SK-N-SH (cell line): ENCODE measurements around the gene DDX17. TPM values are rescaled to one million over a fixed set of nuclear protein-coding genes. Genes with fewer than 3 reads are reported as not detected.

ENCODE experiments used
- CTCF ChIA-PET: fragments of 300-600, 350-600 bp; formaldehyde crosslinking; extraction: SDS; loops from one replicate; lab custom pipeline; 2021; lab: Yijun Ruan, JAX
- POLR2A ChIA-PET: fragments of 350-600 bp; sonication (Branson Sonifier 250); formaldehyde crosslinking; extraction: SDS; loops from one replicate; lab custom pipeline; 2020; ENCODE audit warnings: antibody characterized with exemption, inconsistent platforms; lab: Yijun Ruan, JAX
- DNase-seq: peaks from one replicate; pipeline ENCODE4 v3.0.0; 2012
- H2AFZ ChIP-seq: fragments of 200-600 bp; sonication (generic); 2 replicates; pipeline ENCODE4 v1.8.1; 2016; ENCODE audit warnings: antibody characterized with exemption, mild to moderate bottlenecking, low read depth
- H3F3A ChIP-seq: fragments of 200-600 bp; sonication (generic); replicated peaks from 2 replicates; pipeline ENCODE3; 2016; ENCODE audit warnings: antibody characterized with exemption, mild to moderate bottlenecking; ENCODE audit not compliant: insufficient read depth
- H3K27ac ChIP-seq, 2 experiments: fragments of 200-500 bp in 1 of 2; fragments of 200-600 bp in 1 of 2; sonication (Bioruptor generic) in 1 of 2; sonication (generic), shearing (Covaris generic) in 1 of 2; 2 replicates each; pipeline versions ENCODE4 v1.5.1 to v1.6.1; 2014 to 2016; ENCODE audit warnings: low read depth in 2 of 2, inconsistent platforms in 1 of 2, low read length in 1 of 2, mild to moderate bottlenecking in 1 of 2, mixed read lengths in 1 of 2
- H3K27me3 ChIP-seq: fragments of 200-600 bp; sonication (generic), shearing (Covaris generic); 2 replicates; pipeline ENCODE4 v1.6.1; 2016; ENCODE audit warnings: mixed run types; ENCODE audit not compliant: insufficient read depth
- H3K36me3 ChIP-seq, 2 experiments: fragments of 200-500 bp in 1 of 2; fragments of 200-600 bp in 1 of 2; sonication (Bioruptor generic) in 1 of 2; sonication (generic) in 1 of 2; replicated peaks in 1 of 2; 2 replicates each; pipeline versions ENCODE3 to v1.5.1; 2014 to 2016; ENCODE audit warnings: low read length in 1 of 2, mild to moderate bottlenecking in 1 of 2; ENCODE audit not compliant: insufficient read depth in 2 of 2, control insufficient read depth in 1 of 2
- H3K4me1 ChIP-seq, 2 experiments: fragments of 200-500 bp in 1 of 2; fragments of 200-600 bp in 1 of 2; sonication (Bioruptor generic) in 1 of 2; sonication (generic), shearing (Covaris generic) in 1 of 2; 2 replicates each; pipeline versions ENCODE4 v1.5.1 to v1.6.1; 2014 to 2016; ENCODE audit warnings: low read depth in 1 of 2, low read length in 1 of 2, mixed run types in 1 of 2; ENCODE audit not compliant: insufficient read depth in 2 of 2, control insufficient read depth in 1 of 2
- H3K4me2 ChIP-seq: fragments of 200-600 bp; sonication (generic), shearing (Covaris generic); 2 replicates; pipeline ENCODE4 v1.6.1; 2017; ENCODE audit warnings: mixed run types
- H3K4me3 ChIP-seq, 2 experiments: fragments of 200-500 bp in 1 of 2; fragments of 200-600 bp in 1 of 2; sonication (Bioruptor generic) in 1 of 2; sonication (generic), shearing (Covaris generic) in 1 of 2; 2 replicates each; pipeline versions ENCODE4 v1.5.1 to v1.8.1; 2014 to 2016; ENCODE audit warnings: low read depth in 2 of 2, inconsistent platforms in 1 of 2, low read length in 1 of 2, mild to moderate bottlenecking in 1 of 2, mixed read lengths in 1 of 2, moderate library complexity in 1 of 2
- H3K79me2 ChIP-seq: fragments of 200-600 bp; sonication (generic); 2 replicates; pipeline ENCODE4 v1.8.1; 2017; ENCODE audit warnings: mild to moderate bottlenecking; ENCODE audit not compliant: insufficient read depth
- H3K9ac ChIP-seq: fragments of 200-600 bp; sonication (generic); 2 replicates; pipeline ENCODE4 v1.6.1; 2017; ENCODE audit warnings: mixed run types
- H3K9me2 ChIP-seq: fragments of 200-600 bp; sonication (generic); 2 replicates; pipeline ENCODE4 v1.6.1; 2017; ENCODE audit warnings: mixed run types
- H3K9me3 ChIP-seq: fragments of 200-600 bp; sonication (generic); 2 replicates; pipeline ENCODE4 v1.6.1; 2017; ENCODE audit warnings: mixed run types, mild to moderate bottlenecking, moderate library complexity
- H4K20me1 ChIP-seq: fragments of 200-600 bp; sonication (generic); 2 replicates; pipeline ENCODE4 v1.6.1; 2017; ENCODE audit warnings: mild to moderate bottlenecking, mixed run types; ENCODE audit not compliant: insufficient read depth
- ELF1 ChIP-seq: IDR thresholded peaks from 2 replicates; pipeline ENCODE4 v1.4.0; 2012
- EP300 ChIP-seq, 2 experiments: IDR thresholded peaks; 2 replicates each; pipeline versions ENCODE4 v1.4.0 to v1.6.1; 2012; ENCODE audit warnings: borderline replicate concordance in 1 of 2, low read depth in 1 of 2, low read length in 1 of 2
- FOSL2 ChIP-seq: IDR thresholded peaks from 2 replicates; pipeline ENCODE4 v1.4.0; 2012; ENCODE audit warnings: low read depth, mild to moderate bottlenecking, moderate library complexity, borderline replicate concordance
- FOXM1 ChIP-seq: IDR thresholded peaks from 2 replicates; pipeline ENCODE4 v1.4.0; 2012; ENCODE audit warnings: low read depth, mild to moderate bottlenecking
- JUND ChIP-seq: IDR thresholded peaks from 2 replicates; pipeline ENCODE4 v1.4.0; 2012
- MAX ChIP-seq: IDR thresholded peaks from 2 replicates; pipeline ENCODE4 v1.4.0; 2012; ENCODE audit warnings: low read depth
- MXI1 ChIP-seq: IDR thresholded peaks from 2 replicates; pipeline ENCODE4 v1.6.1; 2012; ENCODE audit warnings: mild to moderate bottlenecking, low read depth, low read length, improper control_type of control experiment
- NFIC ChIP-seq: IDR thresholded peaks from 2 replicates; pipeline ENCODE4 v1.4.0; 2012; ENCODE audit warnings: borderline replicate concordance
- NRF1 ChIP-seq: IDR thresholded peaks from 2 replicates; pipeline ENCODE4 v1.6.1; 2012; ENCODE audit warnings: low read depth, mild to moderate bottlenecking, low read length
- PBX3 ChIP-seq: IDR thresholded peaks from 2 replicates; pipeline ENCODE4; 2012
- RFX5 ChIP-seq: IDR thresholded peaks from 2 replicates; pipeline ENCODE4 v1.6.1; 2012; ENCODE audit warnings: mild to moderate bottlenecking, improper control_type of control experiment, low read length
- SMC3 ChIP-seq: IDR thresholded peaks from 2 replicates; pipeline ENCODE4 v1.6.1; 2012; ENCODE audit warnings: low read depth, low read length, improper control_type of control experiment
- TEAD4 ChIP-seq: IDR thresholded peaks from 2 replicates; pipeline ENCODE4 v1.4.0; 2012; ENCODE audit warnings: mild to moderate bottlenecking, borderline replicate concordance; ENCODE audit not compliant: insufficient read depth
- WGBS: methylation state at CpG from one replicate; pipeline ENCODE4 v1.1.6; 2017; ENCODE audit warnings: low lambda C conversion rate; 5-methylcytosine and 5-hydroxymethylcytosine counted together
- polyA plus RNA-seq, 3 experiments: library from polyadenylated mRNA; depleted of rRNA; stranded (reverse); fragments of >200 nt; gene quantifications; 2 replicates each; pipeline ENCODE4 v1.2.3, GENCODE V29; 2012
- TF ChIP-seq, protein P1 (sequence below): IDR thresholded peaks from 2 replicates; pipeline ENCODE4 v1.4.0; 2012; ENCODE audit warnings: low read depth, borderline replicate concordance
- TF ChIP-seq, protein P2 (sequence below): fragments of 150-350 bp; IDR thresholded peaks from 2 replicates; pipeline ENCODE4 v1.6.1; 2017; ENCODE audit warnings: antibody characterized with exemption, low read length, low read depth, borderline replicate concordance
- TF ChIP-seq, protein P3 (sequence below): IDR thresholded peaks from 2 replicates; pipeline ENCODE4 v1.4.0; 2012; ENCODE audit warnings: low read depth, borderline replicate concordance

Gene DDX17
- polyA plus RNA-seq, 1 of the 3 experiments (the other 2 are of a cell fraction) = 111 TPM

DNA sequence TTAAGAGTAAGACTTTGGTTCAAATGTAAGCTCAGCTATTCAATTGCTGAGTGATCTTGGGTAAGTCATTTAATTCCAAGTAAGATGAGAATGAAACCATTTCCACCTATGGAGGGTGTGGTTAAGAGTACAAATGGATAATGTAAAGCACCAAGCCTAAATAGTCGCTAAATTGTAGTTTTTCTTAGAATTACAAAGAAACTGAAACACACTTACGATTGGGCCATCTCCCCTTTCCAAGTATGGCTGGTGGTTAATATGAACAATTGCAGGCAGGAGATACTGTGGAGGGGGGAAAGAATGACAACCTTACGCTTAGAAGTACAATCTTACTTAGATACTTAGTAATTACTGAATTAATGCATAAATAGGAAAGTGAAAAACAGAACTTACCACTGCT, 8.2 kb downstream of the DDX17 start (continued):
- TF ChIP-seq PBX3 = no peak

DNA sequence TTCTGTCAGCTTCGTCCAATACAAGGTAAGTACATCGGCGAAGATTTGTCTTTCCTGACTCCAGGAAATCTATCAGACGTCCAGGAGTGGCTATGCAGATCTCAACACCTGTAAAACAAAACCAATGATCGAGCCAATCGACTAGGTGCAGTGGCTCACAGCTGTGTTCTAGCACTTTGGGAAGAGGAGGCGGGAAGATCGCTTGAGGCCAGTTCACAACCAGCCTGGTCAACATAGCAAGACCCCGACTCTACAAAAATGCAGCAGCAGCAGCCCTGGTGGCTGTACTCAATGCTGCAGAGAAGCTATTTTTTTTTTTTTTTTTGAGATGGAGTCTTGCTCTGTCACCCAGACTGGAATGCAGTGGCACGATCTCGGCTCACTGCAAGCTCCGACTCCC, 11.2 kb downstream of the DDX17 start:
- Histone ChIP-seq H3K9me2 (no peaks in the 10 kb centered on the region), H3K4me1 (peaks cover 0 to 8% of the 10 kb centered on the region in 2 experiments; a peak in 1 of 4 replicates), H3K4me2 (no peak overlapping the region), H3K9me3 (no peaks in the 10 kb centered on the region), H3K79me2 (peaks cover 65% of the 10 kb centered on the region), H4K20me1 (peaks cover 65% of the 10 kb centered on the region), H3K27me3 (no peaks in the 10 kb centered on the region), H3K4me3 (no peak overlapping the region), H3K27ac (peak overlapping the region in 1 of 2 experiments; percentile 33; a peak in 1 of 4 replicates), H3F3A (peaks cover 7% of the 10 kb centered on the region), H3K9ac (no peak overlapping the region), H2AFZ (no peak overlapping the region), H3K36me3 (peaks cover 67 to 74% of the 10 kb centered on the region in 2 experiments)
- TF ChIP-seq FOSL2 (no peak), NFIC (no peak), SMC3 (no peak), RFX5 (no peak), EP300 (IDR thresholded peaks at IDR 0.05; ENCODE audit: borderline replicate concordance in 1 of 2, low read depth in 1 of 2, low read length in 1 of 2) (no peak), MXI1 (no peak), JUND (no peak), MAX (no peak), TEAD4 (no peak)
- TF ChIP-seq, protein P1, sequence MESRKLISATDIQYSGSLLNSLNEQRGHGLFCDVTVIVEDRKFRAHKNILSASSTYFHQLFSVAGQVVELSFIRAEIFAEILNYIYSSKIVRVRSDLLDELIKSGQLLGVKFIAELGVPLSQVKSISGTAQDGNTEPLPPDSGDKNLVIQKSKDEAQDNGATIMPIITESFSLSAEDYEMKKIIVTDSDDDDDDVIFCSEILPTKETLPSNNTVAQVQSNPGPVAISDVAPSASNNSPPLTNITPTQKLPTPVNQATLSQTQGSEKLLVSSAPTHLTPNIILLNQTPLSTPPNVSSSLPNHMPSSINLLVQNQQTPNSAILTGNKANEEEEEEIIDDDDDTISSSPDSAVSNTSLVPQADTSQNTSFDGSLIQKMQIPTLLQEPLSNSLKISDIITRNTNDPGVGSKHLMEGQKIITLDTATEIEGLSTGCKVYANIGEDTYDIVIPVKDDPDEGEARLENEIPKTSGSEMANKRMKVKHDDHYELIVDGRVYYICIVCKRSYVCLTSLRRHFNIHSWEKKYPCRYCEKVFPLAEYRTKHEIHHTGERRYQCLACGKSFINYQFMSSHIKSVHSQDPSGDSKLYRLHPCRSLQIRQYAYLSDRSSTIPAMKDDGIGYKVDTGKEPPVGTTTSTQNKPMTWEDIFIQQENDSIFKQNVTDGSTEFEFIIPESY = no peak
- TF ChIP-seq, protein P2, sequence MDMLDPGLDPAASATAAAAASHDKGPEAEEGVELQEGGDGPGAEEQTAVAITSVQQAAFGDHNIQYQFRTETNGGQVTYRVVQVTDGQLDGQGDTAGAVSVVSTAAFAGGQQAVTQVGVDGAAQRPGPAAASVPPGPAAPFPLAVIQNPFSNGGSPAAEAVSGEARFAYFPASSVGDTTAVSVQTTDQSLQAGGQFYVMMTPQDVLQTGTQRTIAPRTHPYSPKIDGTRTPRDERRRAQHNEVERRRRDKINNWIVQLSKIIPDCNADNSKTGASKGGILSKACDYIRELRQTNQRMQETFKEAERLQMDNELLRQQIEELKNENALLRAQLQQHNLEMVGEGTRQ = no peak
- CTCF ChIA-PET = no interaction called here
- no peak for DNase-seq
- POLR2A ChIA-PET = no interaction called here
- WGBS = 98% methylated on average over 9 of the region's 12 CpGs

DNA sequence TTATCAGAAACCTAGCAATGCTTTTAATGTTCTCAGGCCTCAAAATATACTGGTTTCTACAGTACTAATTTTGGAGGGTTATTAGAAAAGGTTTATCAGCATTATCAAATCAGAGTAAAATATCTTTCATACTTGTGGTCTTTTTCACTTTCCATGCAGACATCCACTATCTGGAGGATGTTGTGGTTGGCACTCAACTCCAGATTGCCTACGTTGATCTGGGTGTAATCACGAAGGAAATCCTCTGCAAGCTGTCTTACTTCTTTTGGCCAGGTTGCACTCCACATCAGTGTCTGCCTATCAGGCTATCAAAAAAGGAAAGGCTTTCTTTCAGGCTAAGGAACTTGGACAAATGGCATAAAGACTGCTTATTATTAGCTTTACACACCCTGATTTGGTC, 11.6 kb downstream of the DDX17 start:
- no peak overlapping the region for H3K4me2 ChIP-seq
- POLR2A ChIA-PET = no interaction called here
- 25% methylated on average over 2 of the region's 2 CpGs for WGBS
- H3K27me3 ChIP-seq = no peaks in the 10 kb centered on the region
- peak overlapping the region in 1 of 2 experiments; percentile 33; a peak in 2 of 4 replicates for H3K27ac ChIP-seq
- peaks cover 65% of the 10 kb centered on the region for H3K79me2 ChIP-seq
- TF ChIP-seq, protein P3, sequence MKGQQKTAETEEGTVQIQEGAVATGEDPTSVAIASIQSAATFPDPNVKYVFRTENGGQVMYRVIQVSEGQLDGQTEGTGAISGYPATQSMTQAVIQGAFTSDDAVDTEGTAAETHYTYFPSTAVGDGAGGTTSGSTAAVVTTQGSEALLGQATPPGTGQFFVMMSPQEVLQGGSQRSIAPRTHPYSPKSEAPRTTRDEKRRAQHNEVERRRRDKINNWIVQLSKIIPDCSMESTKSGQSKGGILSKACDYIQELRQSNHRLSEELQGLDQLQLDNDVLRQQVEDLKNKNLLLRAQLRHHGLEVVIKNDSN = no peak
- TF ChIP-seq TEAD4 (no peak), ELF1 (no peak), NRF1 (no peak), SMC3 (no peak), FOXM1 (no peak)
- H3K36me3 ChIP-seq = peaks cover 65 to 74% of the 10 kb centered on the region in 2 experiments
- no peaks in the 10 kb centered on the region for H3K9me2 ChIP-seq
- H2AFZ ChIP-seq = no peak overlapping the region
- H3F3A ChIP-seq = peaks cover 7% of the 10 kb centered on the region
- no peak overlapping the region for H3K9ac ChIP-seq
- H3K4me1 ChIP-seq = peaks cover 0 to 8% of the 10 kb centered on the region in 2 experiments; a peak in 1 of 4 replicates
- H3K9me3 ChIP-seq = no peaks in the 10 kb centered on the region
- DNase-seq = no peak
- CTCF ChIA-PET = no interaction called here
- no peak overlapping the region for H3K4me3 ChIP-seq
- H4K20me1 ChIP-seq = peaks cover 63% of the 10 kb centered on the region
